SK-N-SH (cell line): ENCODE results near the gene RPL7L1. TPM values are rescaled to one million over a fixed set of nuclear protein-coding genes. Genes with fewer than 3 reads are reported as not detected.

Experiments
- FOSL2 ChIP-seq: IDR thresholded peaks from 2 replicates; pipeline ENCODE4 v1.4.0; 2012; ENCODE audit warnings: low read depth, mild to moderate bottlenecking, moderate library complexity, borderline replicate concordance
- JUND ChIP-seq: IDR thresholded peaks from 2 replicates; pipeline ENCODE4 v1.4.0; 2012
- RAD21 ChIP-seq: IDR thresholded peaks from 2 replicates; pipeline ENCODE4 v1.6.1; 2012; ENCODE audit warnings: mild to moderate bottlenecking, low read length
- RXRA ChIP-seq: IDR thresholded peaks from 2 replicates; pipeline ENCODE4 v1.4.0; 2012; ENCODE audit warnings: low read depth, mild to moderate bottlenecking, borderline replicate concordance
- SIN3A ChIP-seq: IDR thresholded peaks from 2 replicates; pipeline ENCODE4 v1.6.1; 2012; ENCODE audit warnings: low read depth, mild to moderate bottlenecking, low read length, moderate library complexity, borderline replicate concordance
- USF2 ChIP-seq: fragments of 150-350 bp; IDR thresholded peaks from 2 replicates; pipeline ENCODE4 v1.6.1; 2017; ENCODE audit warnings: antibody characterized with exemption, low read length, low read depth, borderline replicate concordance
- polyA plus RNA-seq, 3 experiments: library from polyadenylated mRNA; depleted of rRNA; stranded (reverse); fragments of >200 nt; gene quantifications; 2 replicates each; pipeline ENCODE4 v1.2.3, GENCODE V29; 2012

RPL7L1 gene
- polyA plus RNA-seq, 1 of the 3 experiments (the other 2 are of a cell fraction), result 22.1 TPM

- TF ChIP-seq FOSL2, result no peak
- TF ChIP-seq RXRA, result no peak
- TF ChIP-seq USF2, result no peak
- no peak for TF ChIP-seq RAD21
- TF ChIP-seq JUND, result no peak
- no peak for TF ChIP-seq SIN3A
Observed at GRCh38 chr6:42938987-42939809, 59.8 kb downstream of the RPL7L1 start (continued).

Other genes with a start within 250 kb of the RPL7L1 start
- gene PRPH2, start 157.0 kb upstream of the RPL7L1 start, polyA plus RNA-seq (2012; rRNA removed), result not detected in 2 replicates
- gene TBCC, start 133.5 kb upstream of the RPL7L1 start, polyA plus RNA-seq (2012; rRNA removed), result 12.7 and 18.2 TPM in 2 replicates
- gene BICRAL, start 97.6 kb upstream of the RPL7L1 start, polyA plus RNA-seq (2012; rRNA removed), result 5.1 and 6.6 TPM in 2 replicates
- not detected in 2 replicates for gene PTCRA, start 36.4 kb downstream of the RPL7L1 start, polyA plus RNA-seq (2012; rRNA removed)
- 59.2 and 77.5 TPM in 2 replicates for gene CNPY3, start 49.9 kb downstream of the RPL7L1 start, polyA plus RNA-seq (2012; rRNA removed)
- 1.4 and 2.0 TPM in 2 replicates for gene GNMT, start 81.1 kb downstream of the RPL7L1 start, polyA plus RNA-seq (2012; rRNA removed)
- 12.5 and 15.3 TPM in 2 replicates for gene PEX6, start 99.6 kb downstream of the RPL7L1 start, polyA plus RNA-seq (2012; rRNA removed)
- gene PPP2R5D, start 105.0 kb downstream of the RPL7L1 start, polyA plus RNA-seq (2012; rRNA removed), result 37.6 and 38.6 TPM in 2 replicates
- gene MEA1, start 134.3 kb downstream of the RPL7L1 start, polyA plus RNA-seq (2012; rRNA removed), result 160 and 171 TPM in 2 replicates
- gene KLHDC3, start 134.6 kb downstream of the RPL7L1 start, polyA plus RNA-seq (2012; rRNA removed), result 59.1 and 74.1 TPM in 2 replicates
- gene RRP36, start 142.0 kb downstream of the RPL7L1 start, polyA plus RNA-seq (2012; rRNA removed), result 60.5 and 64.8 TPM in 2 replicates
- gene CUL7, start 174.2 kb downstream of the RPL7L1 start, polyA plus RNA-seq (2012; rRNA removed), result 46.9 and 59.6 TPM in 2 replicates
- 43.0 and 64.7 TPM in 2 replicates for gene MRPL2, start 179.8 kb downstream of the RPL7L1 start, polyA plus RNA-seq (2012; rRNA removed)
- gene KLC4, start 180.0 kb downstream of the RPL7L1 start, polyA plus RNA-seq (2012; rRNA removed), result 17.5 and 22.0 TPM in 2 replicates
- 93.7 and 105 TPM in 2 replicates for gene PTK7, start 196.7 kb downstream of the RPL7L1 start, polyA plus RNA-seq (2012; rRNA removed)